Stimulated activated CD8-positive, alpha-beta memory T cell treated with anti-CD3 and anti-CD28 coated beads, Interleukin-7, amount 100 ng/mL, for 48 hours (primary cell): ENCODE results near the gene ITGB5.
"Not testable (repeated sequence)": the region's sequence is repeated elsewhere in the genome, so short reads cannot be mapped to it uniquely, and the experiment has no call there.

Experiments
- DNase-seq, 2 donors: peaks; one replicate each; pipeline ENCODE4 v3.0.0-alpha.2; 2020; ENCODE audit warnings: low read depth in 1 of 2; ENCODE audit errors: extremely low read depth in 1 of 2

Gene ITGB5

GRCh38 chr3:124759666-124760401 lies 127.3 kb downstream of the ITGB5 start:
- DNase-seq = no peak

- no peak for DNase-seq
These were observed 128.1 kb downstream of the ITGB5 start for GRCh38 chr3:124758851-124759635.

GRCh38 chr3:124757926-124758325 lies 129.2 kb downstream of the ITGB5 start:
- DNase-seq = not testable (repeated sequence)

GRCh38 chr3:124752051-124752450 lies 135.1 kb downstream of the ITGB5 start:
- DNase-seq = no peak

- DNase-seq = no peak
These were observed 135.7 kb downstream of the ITGB5 start for GRCh38 chr3:124751501-124751900.

- DNase-seq = not testable (repeated sequence)
These were observed 137.3 kb downstream of the ITGB5 start for GRCh38 chr3:124749877-124750276.

- no peak for DNase-seq
These were observed 138.5 kb downstream of the ITGB5 start for GRCh38 chr3:124748560-124749198.

GRCh38 chr3:124747111-124747981 lies 139.8 kb downstream of the ITGB5 start:
- DNase-seq = no peak

GRCh38 chr3:124745756-124746155 lies 141.4 kb downstream of the ITGB5 start:
- DNase-seq = no peak

GRCh38 chr3:124741027-124741426 lies 146.1 kb downstream of the ITGB5 start:
- no peak for DNase-seq

GRCh38 chr3:124731760-124732159 lies 155.4 kb downstream of the ITGB5 start:
- DNase-seq = no peak

- DNase-seq = peak in 1 of 2 donors; percentile 2
These were observed 156.2 kb downstream of the ITGB5 start for GRCh38 chr3:124730941-124731297.

- peak; percentile 83 to 92 for DNase-seq
These were observed 156.8 kb downstream of the ITGB5 start, which contains the start of gene UMPS for GRCh38 chr3:124730129-124730940. UMPS (plus strand) TSS chr3:124730452; CDS start chr3:124730472, 20 bp downstream.

- DNase-seq = no peak
These were observed 164.6 kb downstream of the ITGB5 start for GRCh38 chr3:124722589-124722988.

- no peak for DNase-seq
These were observed 172.8 kb downstream of the ITGB5 start for GRCh38 chr3:124714223-124714853.
